ENCODE measurements around the gene LTBP2. TPM values are rescaled to one million over a fixed set of nuclear protein-coding genes. Genes with fewer than 3 reads are reported as not detected.

LTBP2 gene
- total RNA-seq, 1 experiment from 2014 or later = 17.4 TPM

DNA sequence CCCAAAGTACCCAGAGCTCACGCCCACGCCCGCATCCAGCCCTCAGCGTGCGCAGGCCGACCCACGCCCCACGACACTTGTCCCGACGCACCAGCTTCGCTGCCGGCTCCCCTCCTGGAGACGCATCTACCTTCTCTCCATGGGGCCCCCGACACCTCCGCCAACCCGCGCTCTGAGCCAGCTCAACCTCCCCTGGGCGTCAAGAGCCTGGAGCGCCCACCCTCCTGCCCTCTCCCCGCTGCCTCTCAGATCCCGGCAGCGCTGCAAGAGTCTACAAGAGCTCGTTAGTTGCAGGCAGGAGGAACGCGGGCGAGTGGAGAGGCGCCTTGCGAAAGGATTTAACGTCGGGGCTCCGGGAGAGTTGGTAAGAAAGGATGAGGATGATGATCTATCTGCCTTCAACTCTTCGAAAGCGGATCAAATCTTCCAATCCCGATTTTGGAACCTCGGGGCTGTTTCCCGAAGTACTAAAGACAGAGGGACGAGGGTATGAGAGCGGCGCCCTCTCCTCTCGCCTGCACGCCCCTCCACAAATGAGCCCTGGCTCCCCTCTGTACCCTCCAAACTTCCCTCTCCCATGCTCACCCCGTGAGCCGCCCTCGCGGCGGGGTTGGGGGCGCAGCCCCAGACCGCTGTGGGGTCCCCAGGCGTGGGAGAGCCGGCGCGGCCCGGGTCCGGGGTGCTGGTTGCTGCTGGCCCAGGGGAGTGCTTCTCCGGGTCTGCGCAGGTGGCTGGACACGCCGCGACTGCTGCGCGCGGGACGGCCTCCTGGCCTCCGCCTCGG, 979 bp downstream of the LTBP2 start:
- Histone ChIP-seq H3K27ac (ENCODE audit: low read length) (no peak overlapping the region), H3K4me2 (ENCODE audit: low read length) (peak overlapping the region; percentile 99), H3K9me2 (replicated peaks; ENCODE audit: low read length) (no peaks in the 10 kb centered on the region), H4K20me1 (ENCODE audit: low read length) (no peaks in the 10 kb centered on the region), H3K9me3 (ENCODE audit: low read length) (no peaks in the 10 kb centered on the region), H3K9ac (ENCODE audit: low read length) (peak overlapping the region; percentile 77; the same call in 1 of the 2 replicates), H3K4me3 (ENCODE audit: low read length) (peak overlapping the region; percentile 87), H3K36me3 (ENCODE audit: low read depth, low read length) (no peaks in the 10 kb centered on the region), H2AFZ (ENCODE audit: low read length) (no peak overlapping the region), H3K27me3 (ENCODE audit: low read length) (no peaks in the 10 kb centered on the region), H3K79me2 (ENCODE audit: low read length) (peaks cover 11% of the 10 kb centered on the region), H3F3A (ENCODE audit: low read length, unreplicated experiment) (no peaks in the 10 kb centered on the region), H3K4me1 (ENCODE audit: insufficient read depth, low read length) (peaks cover 36% of the 10 kb centered on the region)
- BruUV-seq (replicated peaks) = no TSS peak
- ChIA-PET CTCF (no interaction called here), POLR2A (ENCODE audit: unreplicated experiment) (no interaction called here)
- intact Hi-C loops (cut with micrococcal nuclease) = no loop called here
- DNase-seq (no peak), ATAC-seq (no peak)
- TF ChIP-seq EZH2 (IDR thresholded peaks at IDR 0.05; ENCODE audit: low read length, unreplicated experiment) = no peak
- no peak for TF ChIP-seq CTCF (conservative IDR thresholded peaks at IDR 0.05; ENCODE audit: low read depth, low read length)
- TF ChIP-seq EZH2phosphoT487 (IDR thresholded peaks at IDR 0.05; ENCODE audit: borderline replicate concordance, low read length) = no peak

GRCh38 chr14:74610199-74610865, 1.7 kb downstream of the LTBP2 start:
- Histone ChIP-seq H3K9ac (ENCODE audit: low read length) (no peak overlapping the region), H3K4me1 (ENCODE audit: insufficient read depth, low read length) (peaks cover 29% of the 10 kb centered on the region), H3K79me2 (ENCODE audit: low read length) (peaks cover 11% of the 10 kb centered on the region), H3K9me3 (ENCODE audit: low read length) (no peaks in the 10 kb centered on the region), H3K9me2 (replicated peaks; ENCODE audit: low read length) (no peaks in the 10 kb centered on the region), H4K20me1 (ENCODE audit: low read length) (no peaks in the 10 kb centered on the region), H3F3A (ENCODE audit: low read length, unreplicated experiment) (no peaks in the 10 kb centered on the region), H3K4me3 (ENCODE audit: low read length) (no peak overlapping the region), H2AFZ (ENCODE audit: low read length) (no peak overlapping the region), H3K36me3 (ENCODE audit: low read depth, low read length) (no peaks in the 10 kb centered on the region), H3K27me3 (ENCODE audit: low read length) (no peaks in the 10 kb centered on the region), H3K4me2 (ENCODE audit: low read length) (peak overlapping the region; percentile 99; the same call in 1 of the 2 replicates), H3K27ac (ENCODE audit: low read length) (no peak overlapping the region)
- ChIA-PET CTCF (interaction anchor here (2.0 kb wide), 1 partner anchor 194 kb away, joined by 27 read pairs; no protein-coding TSS in a partner anchor), POLR2A (ENCODE audit: unreplicated experiment) (no interaction called here)
- no peak for DNase-seq
- ATAC-seq = no peak
- TF ChIP-seq EZH2 (IDR thresholded peaks at IDR 0.05; ENCODE audit: low read length, unreplicated experiment) (no peak), EZH2phosphoT487 (IDR thresholded peaks at IDR 0.05; ENCODE audit: borderline replicate concordance, low read length) (no peak)
- BruUV-seq (replicated peaks) = no TSS peak
- intact Hi-C loops (cut with micrococcal nuclease) = no loop called here

DNA sequence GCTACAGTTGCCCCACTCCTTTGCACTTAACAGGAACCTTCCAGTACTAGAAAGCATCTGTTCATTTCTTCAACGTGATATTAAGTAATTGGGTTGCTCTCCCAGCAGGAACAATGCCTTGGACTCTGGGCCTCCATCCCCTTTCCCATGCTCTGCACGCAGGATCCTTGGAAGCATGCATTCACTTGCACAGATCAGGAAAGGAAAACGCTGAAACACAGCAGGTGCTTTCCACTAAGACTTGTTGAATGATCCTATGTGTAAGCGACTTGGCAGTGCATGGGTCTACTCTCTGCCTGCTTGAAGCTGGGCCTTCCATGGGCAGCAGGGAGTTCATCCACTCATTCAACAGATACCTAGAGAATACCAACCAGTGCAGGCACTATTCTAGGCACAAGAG, 2.3 kb downstream of the LTBP2 start:
- DNase-seq (no peak), ATAC-seq (no peak)
- TF ChIP-seq CTCF (conservative IDR thresholded peaks at IDR 0.05; ENCODE audit: low read depth, low read length) (no peak), EZH2phosphoT487 (IDR thresholded peaks at IDR 0.05; ENCODE audit: borderline replicate concordance, low read length) (no peak), EZH2 (IDR thresholded peaks at IDR 0.05; ENCODE audit: low read length, unreplicated experiment) (no peak)
- H3K4me3 ChIP-seq (ENCODE audit: low read length) = no peak overlapping the region
- H3K4me1 ChIP-seq (ENCODE audit: insufficient read depth, low read length) = peaks cover 23% of the 10 kb centered on the region
- no peaks in the 10 kb centered on the region for H4K20me1 ChIP-seq (ENCODE audit: low read length)
- H3K79me2 ChIP-seq (ENCODE audit: low read length) = peaks cover 11% of the 10 kb centered on the region
- no peak overlapping the region for H3K27ac ChIP-seq (ENCODE audit: low read length)
- ChIA-PET POLR2A (ENCODE audit: unreplicated experiment) (interaction anchor here (0.5 kb wide), 1 partner anchor 14 kb away, joined by 3 read pairs; no protein-coding TSS in a partner anchor), CTCF (interaction anchor here (0.7 to 2.0 kb wide), 6 partner anchors 34 to 194 kb away, joined by 4 to 27 read pairs (median 8); no protein-coding TSS in a partner anchor)
- H3K27me3 ChIP-seq (ENCODE audit: low read length) = no peaks in the 10 kb centered on the region
- H3K36me3 ChIP-seq (ENCODE audit: low read depth, low read length) = no peaks in the 10 kb centered on the region
- H3F3A ChIP-seq (ENCODE audit: low read length, unreplicated experiment) = no peaks in the 10 kb centered on the region
- H3K9ac ChIP-seq (ENCODE audit: low read length) = no peak overlapping the region
- no peak overlapping the region for H2AFZ ChIP-seq (ENCODE audit: low read length)
- BruUV-seq (replicated peaks) = no TSS peak
- H3K4me2 ChIP-seq (ENCODE audit: low read length) = no peak overlapping the region
- intact Hi-C loops (cut with micrococcal nuclease) = loop anchor here (1.0 to 2.0 kb wide), 4 partner anchors 37 to 195 kb away; no protein-coding TSS in a partner anchor
- no peaks in the 10 kb centered on the region for H3K9me3 ChIP-seq (ENCODE audit: low read length)
- no peaks in the 10 kb centered on the region for H3K9me2 ChIP-seq (replicated peaks; ENCODE audit: low read length)
